Upper lobe of left lung (tissue), 4 donors: ENCODE results near the gene SLC22A12.

Experiments used
- POLR2A ChIP-seq, 4 donors: fragments of 450-650 bp; IDR thresholded peaks; one replicate each; pipeline ENCODE4 v1.5.1; 2016 to 2017; ENCODE audit warnings: antibody characterized with exemption in 4 of 4, mild to moderate bottlenecking in 2 of 4
- POLR2AphosphoS5 ChIP-seq, 2 donors: sonication (generic); formaldehyde crosslinking; IDR thresholded peaks; one replicate each; pipeline ENCODE4 v1.5.1; 2017; ENCODE audit warnings: antibody characterized with exemption in 2 of 2
- TF ChIP-seq, protein P1 (sequence below), 6 experiments: fragments of 450-650 bp in 4 of 6; fragments of 200-600 bp in 2 of 6; sonication (generic) in 2 of 6; IDR thresholded peaks; one replicate each; pipeline ENCODE4 v1.5.1; 2016 to 2019; ENCODE audit warnings: antibody characterized with exemption in 6 of 6

DNA sequence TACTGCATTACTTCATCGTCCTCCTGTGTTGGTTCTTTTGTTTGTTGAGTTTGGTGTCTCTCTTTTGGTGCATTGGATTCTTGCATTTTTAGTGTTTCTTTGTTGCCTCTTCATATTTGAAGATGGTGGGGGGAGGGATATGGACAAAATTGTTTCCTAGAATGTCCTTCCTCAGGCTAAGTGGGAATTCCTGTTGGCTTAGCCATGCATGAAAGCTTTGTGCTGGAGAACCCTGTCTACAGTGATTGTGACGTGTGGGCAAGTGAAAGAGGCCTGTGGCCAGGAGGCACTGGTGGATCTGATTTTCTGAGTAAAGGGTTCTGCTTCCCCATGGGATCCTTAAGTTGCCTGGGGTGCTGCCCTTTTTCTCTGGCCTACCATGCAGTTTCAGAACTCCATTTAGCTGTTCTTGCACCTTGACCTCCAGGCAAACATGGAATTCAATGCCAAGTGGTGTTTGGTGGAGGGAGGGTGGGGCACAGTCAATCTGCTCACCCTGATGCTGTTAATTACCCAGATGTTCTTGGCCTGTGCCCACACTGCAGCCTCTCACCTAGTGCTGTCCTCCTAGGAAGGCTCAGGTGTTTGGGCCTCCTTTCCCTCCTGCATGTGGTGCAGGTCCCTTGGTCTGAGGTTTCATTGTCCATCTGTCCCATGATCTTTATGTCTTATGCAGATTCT, 46.3 kb upstream of the SLC22A12 start:
- TF ChIP-seq, protein P1, sequence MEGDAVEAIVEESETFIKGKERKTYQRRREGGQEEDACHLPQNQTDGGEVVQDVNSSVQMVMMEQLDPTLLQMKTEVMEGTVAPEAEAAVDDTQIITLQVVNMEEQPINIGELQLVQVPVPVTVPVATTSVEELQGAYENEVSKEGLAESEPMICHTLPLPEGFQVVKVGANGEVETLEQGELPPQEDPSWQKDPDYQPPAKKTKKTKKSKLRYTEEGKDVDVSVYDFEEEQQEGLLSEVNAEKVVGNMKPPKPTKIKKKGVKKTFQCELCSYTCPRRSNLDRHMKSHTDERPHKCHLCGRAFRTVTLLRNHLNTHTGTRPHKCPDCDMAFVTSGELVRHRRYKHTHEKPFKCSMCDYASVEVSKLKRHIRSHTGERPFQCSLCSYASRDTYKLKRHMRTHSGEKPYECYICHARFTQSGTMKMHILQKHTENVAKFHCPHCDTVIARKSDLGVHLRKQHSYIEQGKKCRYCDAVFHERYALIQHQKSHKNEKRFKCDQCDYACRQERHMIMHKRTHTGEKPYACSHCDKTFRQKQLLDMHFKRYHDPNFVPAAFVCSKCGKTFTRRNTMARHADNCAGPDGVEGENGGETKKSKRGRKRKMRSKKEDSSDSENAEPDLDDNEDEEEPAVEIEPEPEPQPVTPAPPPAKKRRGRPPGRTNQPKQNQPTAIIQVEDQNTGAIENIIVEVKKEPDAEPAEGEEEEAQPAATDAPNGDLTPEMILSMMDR (IDR thresholded peaks at IDR 0.05), result no peak
- no peak for TF ChIP-seq POLR2AphosphoS5 (IDR thresholded peaks at IDR 0.05)
- TF ChIP-seq POLR2A (IDR thresholded peaks at IDR 0.05), result no peak
